Skeletal muscle tissue (tissue), 4 donors: ENCODE measurements around the gene EVC. TPM values are rescaled to one million over a fixed set of nuclear protein-coding genes. Genes with fewer than 3 reads are reported as not detected.

Experiments
- H3K27ac ChIP-seq: one replicate; pipeline ENCODE4 v1.7.0; 2013; ENCODE audit warnings: mild to moderate bottlenecking, low read depth, low read length, inconsistent platforms
- H3K27me3 ChIP-seq, 3 donors: one replicate each; pipeline ENCODE4 v1.7.0; 2013; ENCODE audit warnings: low read length in 3 of 3; ENCODE audit not compliant: control insufficient read depth in 3 of 3, insufficient read depth in 3 of 3
- H3K36me3 ChIP-seq, 3 donors: one replicate each; pipeline ENCODE4 v1.7.0; 2013; ENCODE audit warnings: low read length in 3 of 3; ENCODE audit not compliant: control insufficient read depth in 3 of 3, insufficient read depth in 3 of 3
- H3K4me1 ChIP-seq, 3 donors: one replicate each; pipeline ENCODE4 v1.7.0; 2013; ENCODE audit warnings: low read length in 3 of 3, mild to moderate bottlenecking in 3 of 3; ENCODE audit not compliant: control insufficient read depth in 3 of 3, insufficient read depth in 3 of 3
- H3K4me3 ChIP-seq, 3 donors: one replicate each; pipeline ENCODE4 v1.7.0; 2013; ENCODE audit warnings: low read length in 3 of 3
- H3K9ac ChIP-seq, 3 donors: one replicate each; pipeline ENCODE4 v1.7.0; 2013; ENCODE audit warnings: low read length in 3 of 3, mild to moderate bottlenecking in 3 of 3, moderate library complexity in 2 of 3, low read depth in 1 of 3
- H3K9me3 ChIP-seq, 3 donors: one replicate each; pipeline ENCODE4 v1.7.0; 2013; ENCODE audit warnings: low read length in 3 of 3; ENCODE audit not compliant: control insufficient read depth in 3 of 3
- total RNA-seq: library from RNA; depleted of rRNA; stranded (reverse); fragments of >200 nt; gene quantifications from one replicate; pipeline ENCODE4 v1.2.3, GENCODE V29; 2014
- donor health status: Osteomylitis.

The EVC gene
- total RNA-seq, 1 donor from 2014 or later: 19.8 TPM

DNA sequence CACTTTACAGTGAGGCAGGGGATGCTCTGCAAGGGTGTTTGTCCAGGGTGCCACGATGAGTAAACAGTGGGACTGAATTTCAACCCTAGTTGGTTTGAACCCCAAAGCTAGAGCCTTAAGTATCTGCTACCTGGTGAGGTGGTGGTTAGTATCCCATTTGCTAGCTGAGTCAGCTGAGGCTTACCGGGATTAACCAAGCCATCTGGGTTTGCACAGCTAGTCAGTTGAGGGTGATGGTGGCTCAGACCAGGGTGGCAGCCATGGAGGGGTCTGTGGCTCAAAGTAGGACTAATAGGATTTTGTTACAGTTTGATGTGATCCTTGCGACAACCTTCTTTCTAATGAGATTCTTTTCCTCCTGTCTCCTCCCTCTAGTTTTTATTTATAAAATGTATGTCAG is 1.9 kb downstream of the EVC start:
- no peaks in the 10 kb centered on the region for H3K36me3 ChIP-seq
- H3K27ac ChIP-seq: no peak overlapping the region
- H3K4me1 ChIP-seq: peaks cover 7 to 12% (median 8%) of the 10 kb centered on the region in 3 donors
- peaks cover 6 to 26% (median 13%) of the 10 kb centered on the region in 3 donors for H3K27me3 ChIP-seq
- peaks cover 0 to 4% (median 0%) of the 10 kb centered on the region in 3 donors for H3K9me3 ChIP-seq
- H3K9ac ChIP-seq: no peak overlapping the region
- H3K4me3 ChIP-seq: no peak overlapping the region

DNA sequence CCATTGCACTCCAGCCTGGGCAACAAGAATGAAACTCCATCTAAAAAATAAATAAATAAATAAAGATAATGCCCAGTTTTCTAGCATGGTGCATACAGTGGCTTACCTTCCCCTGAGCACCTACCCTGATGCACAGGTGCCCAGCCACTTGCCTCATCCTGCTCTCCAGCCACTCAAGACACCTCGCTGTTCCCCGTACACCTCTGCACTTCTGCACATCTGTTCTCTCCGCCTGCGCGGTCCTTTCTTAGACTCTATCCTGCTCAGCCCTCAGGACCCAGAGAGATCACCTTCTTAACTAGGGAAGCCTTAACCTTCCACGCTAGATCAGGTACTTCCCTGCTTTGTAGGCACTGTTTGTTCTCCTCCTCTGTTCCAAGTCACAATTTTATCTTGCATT is 2.9 kb downstream of the EVC start:
- Histone ChIP-seq H3K9ac (no peak overlapping the region), H3K4me3 (no peak overlapping the region), H3K4me1 (peaks cover 6 to 12% (median 7%) of the 10 kb centered on the region in 3 donors), H3K27ac (no peak overlapping the region), H3K27me3 (peaks cover 4 to 22% (median 8%) of the 10 kb centered on the region in 3 donors), H3K9me3 (peaks cover 0 to 4% (median 0%) of the 10 kb centered on the region in 3 donors), H3K36me3 (no peaks in the 10 kb centered on the region)

DNA sequence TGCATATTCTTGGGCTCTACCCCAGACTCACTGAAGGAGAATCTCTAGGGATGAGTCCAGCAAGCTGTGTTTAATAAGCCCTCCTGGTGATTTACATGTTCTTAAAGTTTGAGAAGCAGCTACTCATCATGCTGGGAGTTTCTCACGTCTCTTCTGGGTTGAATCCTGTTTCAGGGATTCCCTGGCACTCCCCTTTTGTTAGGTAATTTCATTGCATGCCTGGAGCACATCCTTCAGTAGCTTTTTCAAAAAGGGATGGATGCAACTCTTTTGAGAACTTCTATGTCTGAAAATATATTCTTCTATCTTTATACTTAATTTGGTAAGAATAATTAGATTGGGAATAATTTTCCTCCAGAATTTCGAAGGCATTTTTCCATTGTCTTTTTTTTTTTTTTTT is 4.4 kb downstream of the EVC start:
- H3K27ac ChIP-seq: no peak overlapping the region
- peaks cover 0 to 10% (median 3%) of the 10 kb centered on the region in 3 donors for H3K27me3 ChIP-seq
- peaks cover 3 to 10% (median 4%) of the 10 kb centered on the region in 3 donors for H3K4me1 ChIP-seq
- peaks cover 0 to 4% (median 2%) of the 10 kb centered on the region in 3 donors for H3K9me3 ChIP-seq
- H3K36me3 ChIP-seq: peaks cover 0 to 4% (median 3%) of the 10 kb centered on the region in 3 donors
- no peak overlapping the region for H3K9ac ChIP-seq
- H3K4me3 ChIP-seq: no peak overlapping the region

DNA sequence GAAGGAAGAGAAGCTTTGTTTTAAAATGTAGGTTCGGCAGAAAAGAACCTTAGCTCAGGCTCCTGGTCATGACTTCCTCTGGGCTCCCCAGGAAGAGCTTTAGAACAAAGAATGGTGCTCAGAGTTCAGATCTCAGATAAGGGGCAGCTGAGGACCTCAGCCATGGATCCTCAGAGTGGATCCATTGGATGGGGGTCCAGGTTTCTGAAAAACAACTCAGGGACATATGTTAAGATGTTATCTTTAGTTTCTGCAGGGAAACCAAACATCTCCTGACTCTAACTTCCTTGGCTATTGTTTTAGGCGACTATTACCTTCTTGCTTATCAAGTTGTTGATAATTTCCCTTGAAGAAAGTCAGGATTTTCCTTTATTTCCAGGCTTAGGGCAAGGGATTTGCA is 5.4 kb downstream of the EVC start:
- Histone ChIP-seq H3K9ac (no peak overlapping the region), H3K27me3 (peaks cover 0 to 5% (median 3%) of the 10 kb centered on the region in 3 donors), H3K4me3 (no peak overlapping the region), H3K9me3 (peaks cover 0 to 4% (median 2%) of the 10 kb centered on the region in 3 donors), H3K4me1 (peaks cover 0 to 7% (median 2%) of the 10 kb centered on the region in 3 donors), H3K27ac (no peak overlapping the region), H3K36me3 (peaks cover 2 to 7% (median 3%) of the 10 kb centered on the region in 3 donors)

DNA sequence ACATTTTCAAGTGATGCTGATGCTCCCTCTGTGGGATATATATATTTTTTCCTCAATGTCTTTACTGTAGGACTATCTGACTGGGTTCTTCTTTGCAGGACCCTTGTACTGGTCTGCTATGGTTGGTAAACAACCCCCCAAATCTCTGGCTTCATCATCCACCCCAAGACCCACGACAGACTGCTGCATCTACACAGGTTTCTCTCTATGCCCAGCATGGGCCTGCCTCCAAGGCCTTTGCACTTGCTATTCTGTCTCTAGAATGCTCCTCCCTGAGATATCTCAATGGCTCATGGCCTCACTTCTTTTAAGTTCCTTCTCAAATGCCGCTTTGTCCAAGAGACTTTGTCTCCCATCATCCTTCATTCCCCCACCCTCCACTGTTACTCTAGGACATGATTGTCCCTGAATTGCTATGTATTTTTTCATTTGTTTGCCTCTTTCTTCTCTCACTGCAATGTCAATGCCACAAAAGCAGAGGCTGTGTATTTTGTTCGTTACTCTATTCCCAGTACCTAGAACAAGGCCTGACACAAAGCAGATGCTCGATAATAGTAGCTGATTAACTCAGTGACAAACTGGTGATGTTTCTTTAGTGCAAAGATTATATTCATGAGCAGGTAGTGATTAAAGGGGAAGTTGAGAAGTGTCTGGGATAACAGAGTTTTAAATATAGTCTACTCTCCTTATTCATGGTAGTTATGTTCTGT is 6.6 kb downstream of the EVC start:
- no peak overlapping the region for H3K9ac ChIP-seq
- H3K36me3 ChIP-seq: peaks cover 2 to 7% (median 3%) of the 10 kb centered on the region in 3 donors
- peaks cover 0 to 4% (median 2%) of the 10 kb centered on the region in 3 donors for H3K9me3 ChIP-seq
- H3K27me3 ChIP-seq: peaks cover 0 to 3% (median 2%) of the 10 kb centered on the region in 3 donors
- H3K4me3 ChIP-seq: no peak overlapping the region
- H3K27ac ChIP-seq: no peak overlapping the region
- no peaks in the 10 kb centered on the region for H3K4me1 ChIP-seq

DNA sequence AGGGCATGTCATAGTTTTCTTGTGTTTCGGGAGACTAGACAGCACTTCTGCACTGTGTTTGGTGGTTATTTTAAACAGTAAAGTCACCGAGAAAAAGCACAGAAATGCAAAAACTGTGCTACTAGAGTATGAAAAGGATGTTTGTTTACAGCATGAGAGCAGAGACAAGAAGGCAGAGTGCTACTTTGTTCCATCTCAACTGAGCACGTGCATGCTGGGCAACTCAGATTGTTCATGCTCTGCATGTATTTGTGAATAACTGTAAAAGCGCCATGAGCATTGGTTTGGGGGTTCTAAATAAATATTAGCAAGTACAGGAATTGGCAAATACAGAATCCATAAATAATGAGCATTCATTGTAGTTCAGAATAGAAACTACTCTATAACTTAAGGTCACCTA is 7.4 kb downstream of the EVC start:
- H3K9ac ChIP-seq: no peak overlapping the region
- no peak overlapping the region for H3K27ac ChIP-seq
- no peak overlapping the region for H3K4me3 ChIP-seq
- H3K4me1 ChIP-seq: no peaks in the 10 kb centered on the region
- peaks cover 2 to 7% (median 3%) of the 10 kb centered on the region in 3 donors for H3K36me3 ChIP-seq
- H3K9me3 ChIP-seq: peaks cover 0 to 4% (median 2%) of the 10 kb centered on the region in 3 donors
- no peaks in the 10 kb centered on the region for H3K27me3 ChIP-seq

DNA sequence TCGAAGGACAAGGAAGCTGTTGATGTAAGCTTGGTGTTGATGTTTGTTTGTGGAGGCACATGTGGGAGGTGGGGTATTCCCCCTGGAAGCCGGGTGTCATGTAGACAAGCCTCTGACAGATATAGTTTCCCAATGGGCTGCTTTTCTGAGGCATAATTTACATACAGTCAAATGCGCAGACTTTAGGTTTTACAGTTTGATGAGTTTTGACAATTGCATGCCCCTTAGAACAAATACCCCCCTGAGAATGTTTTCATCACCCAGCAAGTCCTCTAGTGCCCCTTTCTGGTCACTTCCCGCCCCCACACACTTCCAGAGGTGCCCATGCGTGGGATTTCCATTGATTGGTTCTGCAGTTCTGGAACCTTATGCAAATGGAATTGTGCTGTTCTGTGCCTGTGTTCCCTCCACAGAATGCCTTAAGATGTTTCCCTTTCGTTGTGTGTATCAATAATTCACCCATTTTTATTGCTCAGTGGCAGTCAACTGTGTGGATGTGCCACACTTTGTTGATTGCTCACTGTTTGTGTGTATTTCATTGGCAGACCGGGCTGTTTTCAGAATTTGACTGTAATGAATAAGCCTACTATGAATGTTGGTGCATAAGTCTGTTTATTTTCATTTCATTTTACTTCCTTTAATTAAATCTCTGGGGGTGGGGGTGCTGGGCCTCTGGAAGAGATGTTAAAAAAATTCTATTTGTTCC is 8.5 kb downstream of the EVC start:
- Histone ChIP-seq H3K27me3 (no peaks in the 10 kb centered on the region), H3K9me3 (peaks cover 0 to 4% (median 2%) of the 10 kb centered on the region in 3 donors), H3K4me1 (no peaks in the 10 kb centered on the region), H3K9ac (no peak overlapping the region), H3K36me3 (peaks cover 2 to 7% (median 3%) of the 10 kb centered on the region in 3 donors), H3K4me3 (no peak overlapping the region), H3K27ac (no peak overlapping the region)

DNA sequence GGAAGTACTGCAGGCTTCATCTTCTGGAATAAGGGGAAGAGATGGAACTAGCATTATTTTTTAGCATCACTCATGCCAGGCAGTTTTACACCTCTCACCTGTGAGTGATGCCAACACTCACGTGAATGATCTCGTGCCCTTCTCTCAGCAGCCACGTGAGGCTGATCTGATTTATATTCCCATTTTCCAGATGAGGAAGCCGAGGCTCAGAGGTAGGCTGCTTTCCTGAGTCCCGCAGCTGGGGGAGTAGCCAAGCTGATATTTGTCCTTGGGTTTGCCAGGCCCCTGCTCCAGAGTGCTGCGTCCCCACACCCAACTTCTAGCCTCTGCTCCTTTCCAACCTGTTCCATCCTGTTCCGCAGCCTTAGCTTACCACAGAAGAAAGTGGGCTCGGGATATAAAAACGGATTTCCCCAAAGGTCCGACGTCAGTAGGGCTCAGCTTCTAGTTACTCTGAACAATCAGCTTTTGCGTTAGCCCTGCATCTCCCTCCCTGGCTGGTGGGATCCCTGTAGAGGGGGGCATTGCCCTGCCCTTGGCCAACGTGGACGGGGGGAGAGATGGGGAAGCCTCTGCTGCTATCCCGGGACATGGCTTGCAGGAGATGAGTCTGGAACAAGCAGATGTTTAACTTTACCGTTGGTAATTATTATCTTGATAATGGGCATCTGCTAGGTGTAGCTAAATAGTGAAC is 9.3 kb downstream of the EVC start:
- H3K36me3 ChIP-seq: peaks cover 2 to 7% (median 3%) of the 10 kb centered on the region in 3 donors
- H3K4me1 ChIP-seq: no peaks in the 10 kb centered on the region
- H3K27ac ChIP-seq: no peak overlapping the region
- peaks cover 0 to 2% (median 2%) of the 10 kb centered on the region in 3 donors for H3K9me3 ChIP-seq
- H3K9ac ChIP-seq: no peak overlapping the region
- H3K4me3 ChIP-seq: no peak overlapping the region
- no peaks in the 10 kb centered on the region for H3K27me3 ChIP-seq

DNA sequence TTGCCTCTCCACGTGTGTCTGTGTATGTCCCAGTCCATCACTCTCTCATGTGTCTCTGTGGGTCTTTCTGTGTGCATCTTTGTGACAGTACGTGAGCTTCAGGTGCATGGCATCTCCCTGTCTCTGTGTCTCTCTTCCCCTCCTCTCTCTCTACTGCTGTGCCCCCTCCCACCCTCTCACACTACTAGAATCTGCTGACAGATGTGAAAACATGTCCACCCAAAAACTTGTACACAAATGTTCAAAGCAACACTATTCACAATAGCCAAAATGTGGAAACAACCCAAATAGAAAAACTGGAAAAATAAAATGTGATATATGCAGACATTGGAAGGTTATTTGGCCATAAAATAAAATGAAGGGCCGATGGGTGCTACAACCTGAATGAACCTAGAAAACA is 10.0 kb downstream of the EVC start:
- Histone ChIP-seq H3K9me3 (peaks cover 0 to 2% (median 2%) of the 10 kb centered on the region in 3 donors), H3K36me3 (peaks cover 2 to 7% (median 3%) of the 10 kb centered on the region in 3 donors), H3K27me3 (no peaks in the 10 kb centered on the region), H3K9ac (no peak overlapping the region), H3K4me1 (no peaks in the 10 kb centered on the region), H3K27ac (no peak overlapping the region), H3K4me3 (no peak overlapping the region)
